ENCODE results near the gene ZNF500.
"Not testable (repeated sequence)": the region's sequence is repeated elsewhere in the genome, so short reads cannot be mapped to it uniquely, and the experiment has no call there.

The ZNF500 gene

GRCh38 chr16:4738370-4738769 is 28.6 kb downstream of the ZNF500 start:
- DNase-seq = not testable (repeated sequence)

GRCh38 chr16:4737545-4737944 is 29.4 kb downstream of the ZNF500 start:
- DNase-seq = peak; percentile 67

GRCh38 chr16:4736546-4736945 is 30.4 kb downstream of the ZNF500 start:
- DNase-seq = no peak

- DNase-seq = peak; percentile 94
These were observed 32.0 kb downstream of the ZNF500 start for GRCh38 chr16:4734730-4735535.

- peak; percentile 99 for DNase-seq
These were observed 32.8 kb downstream of the ZNF500 start, which contains the start of the genes ANKS3 and DNAAF8 for GRCh38 chr16:4734063-4734729. Gene ANKS3, minus strand, starts transcription at chr16:4734271. Its CDS starts 4,122 bp downstream, at chr16:4730149. Gene DNAAF8, plus strand, starts transcription at chr16:4734537. Its CDS starts 1,978 bp downstream, at chr16:4736515.

GRCh38 chr16:4733747-4734062 is 33.3 kb downstream of the ZNF500 start:
- DNase-seq = no peak

GRCh38 chr16:4733211-4733742 is 33.7 kb downstream of the ZNF500 start:
- DNase-seq = no peak

GRCh38 chr16:4729876-4730275 is 37.1 kb downstream of the ZNF500 start:
- DNase-seq = no peak

- no peak for DNase-seq
These were observed 38.3 kb downstream of the ZNF500 start for GRCh38 chr16:4728676-4729075.

- no peak for DNase-seq
These were observed 40.3 kb downstream of the ZNF500 start for GRCh38 chr16:4726616-4727015.

- DNase-seq = no peak
These were observed 42.2 kb downstream of the ZNF500 start for GRCh38 chr16:4724661-4725270.

GRCh38 chr16:4723071-4723767 is 43.7 kb downstream of the ZNF500 start:
- no peak for DNase-seq

GRCh38 chr16:4718466-4718865 is 48.5 kb downstream of the ZNF500 start:
- DNase-seq = no peak

- no peak for DNase-seq
These were observed 52.0 kb downstream of the ZNF500 start for GRCh38 chr16:4714996-4715395.

GRCh38 chr16:4713663-4714501 is 53.1 kb downstream of the ZNF500 start:
- no peak for DNase-seq

GRCh38 chr16:4709481-4709880 is 57.5 kb downstream of the ZNF500 start:
- no peak for DNase-seq

- DNase-seq = no peak
These were observed 60.1 kb downstream of the ZNF500 start for GRCh38 chr16:4706871-4707270.

- no peak for DNase-seq
These were observed 62.0 kb downstream of the ZNF500 start for GRCh38 chr16:4704913-4705312.

GRCh38 chr16:4704491-4704890 is 62.5 kb downstream of the ZNF500 start:
- DNase-seq = no peak

GRCh38 chr16:4703906-4704305 is 63.1 kb downstream of the ZNF500 start:
- peak; percentile 40 for DNase-seq

GRCh38 chr16:4702466-4702808 is 64.5 kb downstream of the ZNF500 start:
- DNase-seq = no peak

GRCh38 chr16:4701791-4702465 is 65.0 kb downstream of the ZNF500 start:
- DNase-seq = peak; percentile 46
